HL-60/S4 (cell line): ENCODE data around the gene USP19.

Experiments used
- in situ Hi-C: fragments of 300-500 bp; cut with MboI; formaldehyde crosslinking; loops from 2 replicates; pipeline ENCODE4 v1.14.3; 2022; ENCODE audit warnings: low sequenced_read_pairs

Gene USP19

DNA sequence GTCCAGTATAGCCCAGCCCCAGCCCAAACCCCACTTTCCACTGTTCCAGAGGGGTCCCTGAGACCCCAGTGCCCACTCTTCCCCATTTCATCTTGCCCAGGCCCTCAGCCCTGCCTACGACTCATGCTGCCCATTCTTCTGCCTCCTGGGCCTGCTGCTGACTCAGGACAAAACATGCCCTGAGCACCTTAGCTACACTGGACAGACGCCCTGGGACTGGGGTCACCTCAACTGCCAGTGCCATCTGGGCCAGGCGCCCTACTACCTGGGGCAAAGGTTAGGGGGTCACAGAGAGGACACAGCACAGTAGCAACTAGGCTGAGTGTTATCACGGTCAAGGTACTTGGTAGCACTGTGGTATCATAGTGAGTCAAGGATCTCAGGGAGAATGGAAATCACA, 14.9 kb upstream of the USP19 start:
- in situ Hi-C loops, result no loop called here

DNA sequence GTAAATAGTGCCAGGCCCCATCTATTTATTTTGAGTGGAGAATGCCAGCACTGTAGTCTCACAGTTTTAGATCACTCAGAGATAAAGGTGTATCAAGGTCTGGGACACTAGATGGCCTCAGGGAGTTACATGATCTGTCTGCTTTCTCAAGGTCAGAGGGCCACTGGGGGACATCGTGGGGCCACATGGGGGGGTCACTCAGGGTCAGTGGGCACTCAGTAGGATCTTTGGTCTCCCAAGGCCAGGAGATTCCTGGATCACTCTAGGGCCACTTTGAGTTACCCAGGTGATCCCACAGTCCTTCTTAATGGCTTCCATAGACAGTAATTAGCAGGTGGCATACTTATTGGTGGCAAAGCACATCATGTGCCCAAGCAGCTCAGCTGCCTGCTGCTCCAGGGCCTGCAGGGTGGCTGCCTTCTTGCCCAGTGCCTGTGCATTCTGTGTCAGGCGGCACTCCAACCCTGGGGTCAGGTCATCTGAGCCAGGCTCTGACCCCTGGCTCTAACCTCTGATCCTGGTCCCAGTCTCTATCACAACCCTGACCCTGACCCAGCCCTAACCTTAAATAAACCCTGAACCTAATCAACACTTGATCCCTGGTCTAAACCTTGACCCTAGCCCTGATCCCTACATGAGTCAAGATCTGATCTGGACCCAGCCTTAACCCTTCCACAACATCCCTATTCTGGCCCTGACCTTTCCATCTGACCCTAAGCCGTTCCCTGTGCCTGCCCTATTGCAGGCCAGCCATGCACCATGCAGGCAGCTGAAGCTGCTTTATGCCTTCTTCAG, 14.0 kb upstream of the USP19 start:
- in situ Hi-C loops, result no loop called here

DNA sequence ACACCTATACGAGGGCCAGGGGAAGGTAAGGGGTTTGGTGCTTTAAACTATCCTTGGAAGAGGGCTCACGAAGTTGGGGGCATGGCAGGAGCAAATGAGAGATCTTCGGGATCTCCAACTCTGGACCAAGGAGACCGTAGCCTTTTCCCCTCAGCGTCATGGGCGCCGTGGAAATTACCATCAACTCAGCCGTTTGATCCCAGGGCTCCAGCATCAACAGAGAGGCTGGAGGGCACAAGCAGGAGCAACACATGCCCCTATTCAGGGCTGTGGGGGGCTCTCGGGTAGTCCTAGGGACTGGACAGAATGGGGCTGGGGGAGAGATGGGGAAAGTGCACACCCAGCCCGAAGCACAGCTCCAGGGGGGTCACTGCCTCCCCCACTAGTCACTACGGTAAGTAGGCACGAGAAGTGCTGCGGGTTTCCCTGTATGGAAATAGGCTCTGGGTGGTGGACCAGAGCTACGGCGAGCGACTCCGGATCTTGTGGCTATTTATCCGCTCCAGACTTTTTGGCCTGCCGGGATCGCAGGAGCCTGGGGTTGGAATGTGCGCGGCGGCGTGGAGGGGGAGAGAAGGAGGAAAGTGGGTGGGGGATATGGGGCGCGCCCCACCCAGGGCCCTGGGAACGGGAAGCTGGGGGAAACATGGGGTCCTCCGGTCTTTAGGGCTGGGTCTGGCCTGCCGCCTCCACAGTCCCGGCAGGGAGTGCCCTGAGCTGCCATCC, 12.8 kb upstream of the USP19 start:
- in situ Hi-C loops, result no loop called here

DNA sequence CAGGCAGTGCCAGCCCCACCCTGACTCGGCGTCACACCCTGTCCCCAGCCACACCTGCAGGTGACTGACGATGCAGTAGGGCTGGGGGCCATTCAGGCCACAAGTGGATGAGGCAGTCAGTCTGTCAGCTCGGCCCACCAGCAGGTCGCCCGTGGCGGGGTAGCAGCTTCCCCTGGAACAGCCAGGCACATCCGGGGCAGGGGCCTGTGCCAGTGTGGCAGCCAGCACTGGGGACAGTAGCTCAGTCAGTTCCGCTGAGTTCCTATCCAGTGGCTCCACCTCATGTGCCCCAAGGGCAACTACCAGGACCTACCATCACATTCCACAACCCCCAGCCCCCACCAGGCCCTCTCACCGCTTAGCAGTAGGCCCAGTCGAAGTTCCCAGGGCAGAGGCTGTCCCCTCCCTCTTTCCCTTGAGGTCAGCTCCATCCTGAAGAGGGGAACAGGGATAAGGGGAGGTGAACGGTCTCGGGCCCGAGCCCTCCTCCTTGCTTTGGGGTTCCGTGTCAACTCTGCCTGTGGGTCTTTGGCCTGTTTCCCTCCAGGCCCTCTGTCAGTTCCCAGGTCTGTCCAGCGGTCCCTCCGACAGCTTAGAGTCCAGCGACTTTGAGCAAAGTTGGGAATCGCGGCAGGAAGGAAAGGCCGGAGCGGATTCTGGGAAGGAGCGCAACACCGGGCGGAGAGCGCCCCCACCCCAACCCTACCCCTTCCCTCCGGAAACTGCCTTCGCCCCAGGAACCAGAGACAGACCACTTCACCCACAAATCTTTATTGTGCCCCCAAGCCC, 12.0 kb upstream of the USP19 start, which contains the start of gene LAMB2:
Gene LAMB2 (minus strand): TSS at position 614 of the 789 bp plus-strand sequence. CDS start 183 bp downstream, at position 431.
- in situ Hi-C loops, result no loop called here

DNA sequence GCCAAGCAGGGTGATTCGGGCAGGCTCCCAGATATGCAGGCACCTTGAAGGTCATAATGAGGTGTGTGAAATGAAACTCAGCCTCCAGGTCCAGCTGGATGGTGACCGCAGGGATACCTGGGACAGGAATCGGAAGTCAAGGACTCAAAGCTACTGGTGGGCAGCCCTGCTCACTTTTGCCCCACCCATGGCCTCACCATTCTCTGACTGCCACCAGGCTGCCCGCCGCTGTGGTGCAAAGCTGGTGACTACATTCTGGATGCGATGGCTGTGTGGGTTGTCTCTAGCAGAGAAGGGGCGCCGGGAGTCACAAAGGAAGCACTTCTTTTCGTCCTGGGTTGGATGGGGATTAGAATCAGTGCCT, 11.4 kb upstream of the USP19 start:
- in situ Hi-C loops, result no loop called here

DNA sequence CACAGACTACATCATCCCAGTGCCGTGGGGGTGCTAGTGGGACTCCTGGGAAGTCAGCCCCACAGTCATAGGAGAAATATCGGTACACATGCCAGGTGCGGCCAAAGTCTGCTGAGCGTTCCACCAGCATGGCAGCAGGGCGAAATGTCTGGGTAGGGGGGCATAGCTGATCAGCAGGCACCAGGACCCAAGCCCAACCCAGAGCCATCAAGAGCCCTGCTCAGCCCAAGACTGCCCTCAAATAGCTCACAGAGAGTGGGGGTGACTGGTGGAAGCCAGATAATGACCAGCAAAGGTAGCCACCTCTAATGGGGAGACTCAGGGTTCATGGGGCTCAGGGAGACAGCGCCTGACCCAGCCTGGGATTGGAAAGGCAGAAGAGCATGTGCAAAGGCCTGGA, 11.0 kb upstream of the USP19 start:
- in situ Hi-C loops, result no loop called here

DNA sequence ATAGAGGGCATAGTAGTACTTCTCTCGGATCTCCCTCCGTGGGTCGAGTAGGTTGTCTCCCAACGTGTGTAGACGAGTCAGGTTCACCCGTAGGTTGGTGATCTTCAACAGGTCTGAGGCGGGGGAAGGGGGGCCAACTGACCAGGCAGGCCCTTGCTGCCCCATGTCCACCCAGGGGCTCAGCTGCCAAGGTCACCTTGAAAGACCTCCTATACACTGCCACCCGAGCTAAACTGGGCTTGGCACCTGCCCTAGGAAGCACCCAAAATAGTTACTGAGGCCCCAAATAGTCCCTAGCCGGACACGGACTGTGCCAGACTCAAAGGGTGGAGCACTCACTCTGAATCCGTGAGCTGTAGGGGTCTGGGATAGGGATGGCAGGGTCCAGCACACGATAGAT, 10.4 kb upstream of the USP19 start:
- in situ Hi-C loops, result no loop called here

DNA sequence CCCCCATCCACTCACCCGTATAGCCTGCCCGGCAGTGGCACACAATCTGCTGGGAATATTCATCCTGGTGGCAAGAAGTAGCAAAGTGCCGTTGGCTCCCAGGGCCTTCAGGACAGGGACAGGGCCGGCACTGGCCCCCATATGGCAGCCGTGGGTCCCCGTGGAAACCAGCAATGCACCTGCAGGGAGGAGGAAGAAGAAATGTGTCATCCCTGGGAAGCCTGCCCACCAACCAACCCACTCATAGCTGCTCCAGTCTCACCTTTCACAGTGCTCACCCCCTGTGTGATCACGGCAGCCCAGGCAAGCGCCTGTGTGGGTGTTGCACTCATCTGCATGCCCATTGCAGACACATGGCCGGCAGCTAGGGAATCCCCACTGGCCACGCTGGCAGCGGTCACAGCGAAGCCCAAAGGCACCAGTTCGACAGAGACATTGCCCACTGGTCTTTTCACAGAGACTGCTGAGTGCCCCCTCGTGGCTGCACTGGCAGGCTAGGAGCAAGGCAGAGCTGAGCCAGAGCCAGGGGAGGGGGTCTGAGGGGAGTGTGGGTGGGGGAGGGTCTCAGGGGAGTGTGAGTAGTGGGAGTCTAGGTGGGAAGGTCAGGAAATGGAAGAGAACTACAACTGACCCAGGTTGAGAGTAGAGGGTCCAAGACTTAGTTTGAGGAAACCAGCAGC, 4.5 kb upstream of the USP19 start:
- in situ Hi-C loops, result no loop called here

DNA sequence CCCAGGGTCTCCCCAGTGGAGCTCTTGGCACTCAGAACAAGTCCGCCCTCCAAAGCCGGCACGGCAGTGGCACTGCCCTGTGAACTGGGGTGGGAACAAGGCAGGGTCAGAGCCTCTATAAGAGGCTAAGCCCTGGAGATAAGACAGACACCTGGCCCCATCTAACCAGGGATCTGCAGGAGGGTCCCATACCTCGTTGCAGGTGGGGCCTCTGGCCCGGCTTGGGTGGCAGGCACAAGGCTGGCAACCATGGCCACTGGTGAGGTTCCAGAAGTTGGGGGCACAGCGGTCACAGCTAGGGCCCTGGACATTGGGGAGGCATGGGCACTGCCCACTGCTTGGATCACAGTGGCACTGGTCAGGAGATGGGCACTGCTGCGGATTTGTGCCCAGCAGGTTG, 3.6 kb upstream of the USP19 start:
- in situ Hi-C loops, result no loop called here

DNA sequence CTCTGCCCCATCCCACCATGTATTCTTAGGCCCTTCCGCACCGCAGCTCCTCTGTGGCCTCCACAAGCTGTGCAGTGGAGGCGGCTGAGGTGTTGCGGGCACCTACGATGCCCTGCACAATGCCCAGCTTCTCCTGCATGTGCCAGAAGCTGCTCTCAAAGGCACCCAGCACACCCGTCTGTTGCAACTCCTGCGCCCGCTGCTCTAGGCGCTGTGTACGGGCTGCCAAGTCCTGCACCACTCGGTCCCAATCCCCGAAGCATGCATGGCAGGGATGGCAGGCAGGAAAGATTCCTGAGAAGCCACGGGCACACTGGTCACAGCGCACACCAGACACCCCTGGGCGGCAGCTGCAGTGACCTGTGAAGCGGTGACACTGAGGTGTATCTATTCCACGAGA, 3.1 kb upstream of the USP19 start:
- in situ Hi-C loops, result no loop called here

DNA sequence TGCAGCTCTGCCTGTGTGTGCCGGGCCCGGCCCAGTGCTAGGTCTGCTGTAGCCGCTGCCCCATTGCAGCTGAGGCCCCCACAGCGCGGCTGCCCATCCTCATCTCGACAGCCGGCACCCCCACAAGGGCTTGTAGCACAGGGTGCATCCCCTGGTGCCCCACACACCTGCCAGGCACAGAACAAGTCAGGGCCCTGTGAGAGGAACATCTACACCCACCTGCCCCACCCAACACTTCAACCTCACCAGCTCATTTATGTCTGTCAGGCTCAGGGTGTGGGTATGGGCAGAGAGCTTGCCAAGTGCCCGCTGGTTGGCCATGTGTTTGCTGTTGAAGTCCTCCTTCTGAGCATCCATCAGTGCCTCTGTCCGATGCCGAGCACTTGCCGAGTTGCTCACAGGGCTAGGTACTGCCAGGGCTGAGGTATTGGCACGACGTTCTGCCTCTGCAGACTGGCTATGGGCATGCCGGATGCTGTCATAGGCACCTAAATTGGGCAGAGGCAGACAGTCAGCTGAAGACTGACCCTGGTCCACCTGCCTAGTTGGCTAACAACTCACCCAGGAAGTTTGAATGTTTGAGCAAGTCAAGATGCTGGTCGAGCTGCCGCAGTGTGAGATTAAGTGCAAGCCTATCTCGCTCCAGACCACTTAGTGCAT, 2.4 kb upstream of the USP19 start:
- in situ Hi-C loops, result no loop called here

DNA sequence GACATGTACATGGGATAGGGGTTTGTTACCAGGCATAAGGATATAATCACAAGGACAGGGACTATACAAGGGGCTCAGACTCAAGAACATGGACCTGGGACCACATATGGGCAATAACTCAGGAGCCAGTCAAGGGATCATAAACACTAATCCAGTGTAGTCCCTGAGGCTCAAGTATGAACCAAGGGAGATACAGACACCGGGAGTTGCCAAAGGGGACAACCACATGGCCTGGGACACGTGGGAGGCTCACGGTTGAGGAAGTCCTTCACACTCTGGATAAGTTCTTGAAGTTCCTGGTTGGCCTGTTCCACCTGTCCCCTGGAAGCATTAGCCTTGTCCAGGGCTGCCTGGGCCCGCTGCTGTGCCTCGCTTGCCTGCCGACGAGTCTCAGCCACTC, 1.8 kb upstream of the USP19 start:
- in situ Hi-C loops, result no loop called here

DNA sequence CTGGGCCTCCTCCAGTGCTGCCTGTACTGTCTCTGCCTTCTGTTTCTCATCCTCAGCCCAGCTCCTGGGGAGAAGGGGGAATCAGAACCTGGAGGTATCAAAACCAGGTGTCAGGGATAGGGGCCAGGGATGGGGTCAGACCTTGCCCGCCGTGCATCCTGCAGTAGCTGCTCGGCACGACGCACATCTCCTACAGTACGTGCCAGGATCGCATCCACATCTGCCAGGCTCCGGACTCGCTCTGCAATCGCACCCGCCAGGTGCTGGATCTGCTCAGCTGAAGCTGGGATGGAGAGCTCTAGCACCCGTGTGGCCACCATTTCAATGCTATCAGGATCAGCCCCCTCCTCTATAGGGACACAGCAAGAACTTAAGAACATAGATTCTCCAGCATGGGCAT, 1.4 kb upstream of the USP19 start:
- in situ Hi-C loops, result no loop called here

DNA sequence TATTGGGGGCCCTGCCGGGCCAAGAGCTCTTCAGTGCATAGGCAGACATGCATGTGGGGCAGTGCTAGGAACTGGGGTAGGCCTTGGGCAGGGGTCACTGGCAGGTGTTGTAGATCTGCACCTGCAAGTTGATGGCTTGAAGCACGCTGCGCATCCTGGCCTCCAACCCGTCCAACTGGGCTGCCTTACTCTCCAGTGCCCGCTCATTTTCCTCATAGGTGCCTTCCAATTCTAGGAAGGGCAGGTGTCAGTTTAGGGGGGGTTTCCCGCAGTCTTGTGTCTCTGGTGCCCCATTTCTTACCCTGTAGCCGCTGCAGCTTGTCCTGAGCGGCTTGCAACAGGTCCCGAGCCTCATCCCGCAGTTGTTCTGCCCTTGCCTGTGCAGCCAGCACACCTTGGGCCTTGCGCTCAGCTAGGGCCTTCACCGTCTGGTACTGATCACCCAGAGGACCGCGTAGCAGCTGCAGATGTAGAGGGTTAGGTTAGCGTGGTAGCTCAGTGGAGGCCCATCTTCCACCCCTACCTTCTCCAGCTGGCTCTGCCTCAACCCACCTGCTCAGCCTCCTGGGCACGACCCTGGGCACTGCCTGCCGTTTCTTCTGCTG, 611 bp upstream of the USP19 start:
- in situ Hi-C loops, result no loop called here

DNA sequence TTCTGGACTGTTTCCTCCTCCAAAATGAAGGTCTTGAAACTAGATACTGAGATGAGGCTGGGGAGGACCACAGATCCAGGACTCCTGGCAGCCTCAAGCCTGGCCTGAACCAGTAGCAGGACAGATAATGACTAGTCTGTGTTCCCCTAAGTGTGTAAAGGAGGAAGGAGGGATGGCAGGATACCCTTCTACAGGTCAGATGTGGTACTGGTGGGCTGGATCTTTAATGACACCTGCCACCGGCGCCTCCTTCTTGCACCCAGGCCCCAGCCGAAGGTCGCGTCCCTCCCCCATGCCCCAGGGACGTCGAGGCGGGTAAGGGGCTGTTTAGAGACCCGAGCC, 556 bp downstream of the USP19 start:
- in situ Hi-C loops, result no loop called here

DNA sequence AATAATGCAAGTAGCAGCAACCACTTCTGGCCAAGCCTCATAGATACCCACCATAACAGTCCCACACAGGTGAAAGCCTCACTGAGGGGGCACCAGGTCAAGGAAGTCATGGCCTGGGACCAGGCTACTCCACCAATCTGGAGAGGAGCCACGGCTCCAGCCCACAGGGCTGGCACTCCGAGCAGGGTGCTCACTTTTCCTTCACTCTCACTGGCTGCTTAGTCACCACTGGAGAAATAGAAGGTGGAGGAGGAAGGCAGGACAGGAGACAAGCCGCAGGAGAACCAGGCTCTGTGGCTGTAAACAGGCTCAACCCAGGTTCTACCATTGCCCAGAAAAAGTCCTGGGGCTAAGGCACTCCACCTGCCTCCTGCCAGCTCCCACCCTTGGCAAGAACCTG, 1.2 kb downstream of the USP19 start:
- in situ Hi-C loops, result no loop called here

DNA sequence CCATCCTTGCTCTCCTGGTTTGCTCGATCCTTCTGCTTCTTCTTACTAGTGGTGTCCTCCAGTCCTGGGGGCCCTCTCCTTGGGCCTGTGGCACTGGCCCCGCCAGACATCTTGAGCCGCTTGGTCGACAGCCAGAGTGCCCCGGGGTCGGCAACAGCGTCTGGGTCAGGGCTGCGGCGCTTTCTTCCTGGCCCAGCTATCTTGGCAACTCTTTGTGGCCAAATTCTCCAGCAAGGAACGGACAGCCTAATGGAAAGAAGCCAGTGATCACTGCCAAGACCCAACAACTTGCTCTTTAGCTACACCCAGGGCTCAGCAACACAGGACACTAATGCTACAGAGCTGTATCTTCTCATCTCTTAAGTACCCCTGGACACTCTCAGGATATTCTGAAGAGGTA, 1.6 kb downstream of the USP19 start:
- in situ Hi-C loops, result no loop called here

DNA sequence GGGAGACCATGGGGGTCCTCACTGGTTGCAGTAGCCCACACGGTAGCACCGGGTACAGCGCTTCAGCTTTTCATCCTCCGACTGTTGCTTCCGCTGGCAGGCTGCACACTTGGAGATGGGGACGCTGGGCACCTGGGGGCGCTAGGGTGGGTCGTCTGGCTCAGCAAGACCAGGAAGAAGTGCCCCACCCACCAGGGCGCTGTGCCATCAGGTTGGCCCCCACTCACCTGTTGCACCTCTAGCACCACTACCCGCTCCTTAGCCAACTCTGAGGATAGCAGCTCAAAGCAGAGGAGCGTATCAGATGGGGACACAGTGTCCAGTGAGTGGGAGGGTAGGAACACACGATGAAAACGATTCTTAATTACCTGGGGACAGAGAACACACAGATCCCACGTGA, 8.4 kb downstream of the USP19 start:
- in situ Hi-C loops, result no loop called here

DNA sequence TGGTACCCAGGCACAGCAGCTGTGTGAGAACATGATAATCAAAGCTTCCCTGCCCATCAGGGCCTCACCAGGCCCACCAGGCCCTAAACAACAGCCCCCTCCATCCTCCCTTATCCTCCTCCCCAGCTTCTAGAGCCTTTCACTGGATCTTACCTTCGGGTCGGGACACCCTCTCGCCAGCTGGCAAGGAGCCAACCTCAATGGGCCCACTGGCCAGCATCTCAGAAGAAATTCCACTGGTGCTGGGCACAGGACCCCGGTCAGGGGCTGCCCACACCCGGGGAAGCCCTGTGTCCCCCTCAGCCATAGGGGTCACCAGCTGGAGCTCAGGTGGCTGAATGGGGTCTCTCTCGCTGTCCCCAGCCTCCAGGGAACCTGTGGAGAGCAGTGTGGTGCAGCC, 9.3 kb downstream of the USP19 start:
- in situ Hi-C loops, result no loop called here

DNA sequence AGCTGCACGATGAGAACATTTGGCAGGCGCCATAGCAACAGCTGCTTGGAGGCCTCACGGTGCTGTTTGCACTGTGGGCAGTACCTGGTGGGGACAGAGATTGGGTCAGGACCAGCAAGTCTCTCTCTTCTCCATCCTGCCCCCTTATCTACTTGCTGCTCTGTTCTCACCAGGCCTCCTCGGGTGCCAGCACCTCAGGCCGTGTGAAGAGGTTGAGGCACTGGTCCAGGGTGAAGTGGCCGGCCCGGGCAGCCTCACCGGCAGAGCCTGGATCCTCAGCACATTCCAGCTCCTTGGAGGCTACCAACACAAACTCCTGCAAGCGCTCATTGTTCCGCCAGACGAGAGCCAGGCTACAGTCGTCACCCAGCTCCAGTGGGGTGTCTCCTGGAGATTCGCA, 9.8 kb downstream of the USP19 start:
- in situ Hi-C loops, result no loop called here
